Activated naive CD4-positive, alpha-beta T cell treated with anti-CD3 and anti-CD28 coated beads, Interleukin-2, amount 50 U/mL, for 72 hours (primary cell): Measurements from ENCODE around the gene DRGX. TPM values are rescaled to one million over a fixed set of nuclear protein-coding genes. Genes with fewer than 3 reads are reported as not detected.

ENCODE experiments used
- ATAC-seq, 2 donors: fragments of 150-1000 bp; cut with Tn5 transposase; 2 replicates each; pipeline ENCODE4 v1.10.0; 2021; ENCODE audit warnings: mild to moderate bottlenecking in 2 of 2, moderate library complexity in 2 of 2
- DNase-seq, 2 donors: peaks; one replicate each; pipeline ENCODE4 v3.0.0; 2021 to 2022; ENCODE audit warnings: low spot score in 2 of 2
- H3K27ac Mint-ChIP-seq, 2 donors: one replicate each; pipeline ENCODE4 v1.8.0; 2022; ENCODE audit warnings: mild to moderate bottlenecking in 2 of 2, mixed read lengths in 2 of 2
- H3K36me3 Mint-ChIP-seq, 2 donors: one replicate each; pipeline ENCODE4 v1.8.0; 2022; ENCODE audit warnings: mixed read lengths in 2 of 2
- H3K9me3 Mint-ChIP-seq, 2 donors: one replicate each; pipeline ENCODE4 v1.8.0; 2022; ENCODE audit warnings: mixed read lengths in 2 of 2
- total RNA-seq, 2 donors: library from RNA; stranded (reverse); gene quantifications; one replicate each; pipeline ENCODE4 v1.2.3, GENCODE V29; 2022

The DRGX gene
- not detected for total RNA-seq

GRCh38 chr10:49395741-49396665, at the start of gene DRGX:
TSS of gene DRGX (minus strand) at chr10:49396089. CDS start at chr10:49395440, 649 bp downstream.
- peaks cover 0 to 7% of the 10 kb centered on the region in 2 donors for H3K36me3 Mint-ChIP-seq
- no peak within 1 kb of the TSS for H3K27ac Mint-ChIP-seq
- DNase-seq (no peak), ATAC-seq (no peak)
- no peaks in the 10 kb centered on the region for H3K9me3 Mint-ChIP-seq

GRCh38 chr10:49444349-49444748, 48.5 kb upstream of the DRGX start:
- Mint-ChIP-seq H3K36me3 (peaks cover 7 to 14% of the 10 kb centered on the region in 2 donors), H3K27ac (no peak overlapping the region), H3K9me3 (peaks cover 10 to 13% of the 10 kb centered on the region in 2 donors)
- ATAC-seq, result no peak
- no peak for DNase-seq

- ATAC-seq (no peak), DNase-seq (no peak)
- Mint-ChIP-seq H3K27ac (no peak overlapping the region), H3K9me3 (peaks cover 3 to 4% of the 10 kb centered on the region in 2 donors), H3K36me3 (peaks cover 0 to 14% of the 10 kb centered on the region in 2 donors)
These were observed 47.0 kb upstream of the DRGX start for GRCh38 chr10:49442863-49443262.

- DNase-seq, result no peak
- no peak for ATAC-seq
- Mint-ChIP-seq H3K27ac (no peak overlapping the region), H3K9me3 (peaks cover 3 to 4% of the 10 kb centered on the region in 2 donors), H3K36me3 (peaks cover 0 to 14% of the 10 kb centered on the region in 2 donors)
These were observed 45.9 kb upstream of the DRGX start for GRCh38 chr10:49441488-49442476.

- peaks cover 9 to 10% of the 10 kb centered on the region in 2 donors for H3K9me3 Mint-ChIP-seq
- H3K36me3 Mint-ChIP-seq, result peaks cover 0 to 24% of the 10 kb centered on the region in 2 donors
- DNase-seq, result no peak
- no peak overlapping the region for H3K27ac Mint-ChIP-seq
- ATAC-seq, result no peak
These were observed 39.3 kb upstream of the DRGX start for GRCh38 chr10:49435225-49435624.

- Mint-ChIP-seq H3K27ac (no peak overlapping the region), H3K9me3 (peaks cover 6% of the 10 kb centered on the region in 2 donors), H3K36me3 (peaks cover 0 to 23% of the 10 kb centered on the region in 2 donors)
- ATAC-seq (no peak), DNase-seq (no peak)
These were observed 37.2 kb upstream of the DRGX start for GRCh38 chr10:49433069-49433468.

- Mint-ChIP-seq H3K27ac (no peak overlapping the region), H3K36me3 (peaks cover 0 to 30% of the 10 kb centered on the region in 2 donors), H3K9me3 (peaks cover 6% of the 10 kb centered on the region in 2 donors)
- no peak for DNase-seq
- no peak for ATAC-seq
These were observed 35.5 kb upstream of the DRGX start for GRCh38 chr10:49431426-49431825.

GRCh38 chr10:49429458-49429857, 33.6 kb upstream of the DRGX start:
- peaks cover 6 to 12% of the 10 kb centered on the region in 2 donors for H3K9me3 Mint-ChIP-seq
- H3K27ac Mint-ChIP-seq, result no peak overlapping the region
- no peak for ATAC-seq
- DNase-seq, result no peak
- peaks cover 0 to 42% of the 10 kb centered on the region in 2 donors for H3K36me3 Mint-ChIP-seq

GRCh38 chr10:49426490-49427360, 30.8 kb upstream of the DRGX start:
- Mint-ChIP-seq H3K36me3 (peaks cover 0 to 26% of the 10 kb centered on the region in 2 donors), H3K9me3 (peaks cover 0 to 20% of the 10 kb centered on the region in 2 donors), H3K27ac (no peak overlapping the region)
- ATAC-seq (no peak), DNase-seq (no peak)

- DNase-seq, result no peak
- no peak for ATAC-seq
- Mint-ChIP-seq H3K9me3 (peaks cover 0 to 10% of the 10 kb centered on the region in 2 donors), H3K36me3 (no peaks in the 10 kb centered on the region), H3K27ac (no peak overlapping the region)
These were observed 23.1 kb upstream of the DRGX start for GRCh38 chr10:49419005-49419404.

- DNase-seq (no peak), ATAC-seq (no peak)
- Mint-ChIP-seq H3K36me3 (no peaks in the 10 kb centered on the region), H3K9me3 (peaks cover 0 to 7% of the 10 kb centered on the region in 2 donors), H3K27ac (no peak overlapping the region)
These were observed 22.4 kb upstream of the DRGX start for GRCh38 chr10:49418328-49418727.

- no peak overlapping the region for H3K27ac Mint-ChIP-seq
- H3K36me3 Mint-ChIP-seq, result no peaks in the 10 kb centered on the region
- ATAC-seq (no peak), DNase-seq (no peak)
- peaks cover 0 to 4% of the 10 kb centered on the region in 2 donors for H3K9me3 Mint-ChIP-seq
These were observed 22.1 kb upstream of the DRGX start for GRCh38 chr10:49418053-49418326.

GRCh38 chr10:49417311-49418052, 21.6 kb upstream of the DRGX start:
- Mint-ChIP-seq H3K9me3 (no peaks in the 10 kb centered on the region), H3K36me3 (no peaks in the 10 kb centered on the region), H3K27ac (no peak overlapping the region)
- ATAC-seq (no peak), DNase-seq (no peak)

GRCh38 chr10:49415846-49416245, 20.0 kb upstream of the DRGX start:
- ATAC-seq, result no peak
- Mint-ChIP-seq H3K9me3 (no peaks in the 10 kb centered on the region), H3K36me3 (no peaks in the 10 kb centered on the region), H3K27ac (no peak overlapping the region)
- DNase-seq, result no peak

GRCh38 chr10:49415109-49415508, 19.2 kb upstream of the DRGX start:
- H3K27ac Mint-ChIP-seq, result no peak overlapping the region
- DNase-seq, result no peak
- no peaks in the 10 kb centered on the region for H3K36me3 Mint-ChIP-seq
- no peak for ATAC-seq
- H3K9me3 Mint-ChIP-seq, result no peaks in the 10 kb centered on the region

GRCh38 chr10:49414496-49414895, 18.6 kb upstream of the DRGX start:
- DNase-seq, result no peak
- no peaks in the 10 kb centered on the region for H3K36me3 Mint-ChIP-seq
- no peak for ATAC-seq

More at GRCh38 chr10:49414496-49414895, 18.6 kb upstream of the DRGX start:
- H3K9me3 Mint-ChIP-seq, result no peaks in the 10 kb centered on the region
- no peak overlapping the region for H3K27ac Mint-ChIP-seq
